Ureter (tissue), 1 donor: ENCODE data around the gene MAD2L2. TPM values are rescaled to one million over a fixed set of nuclear protein-coding genes. Genes with fewer than 3 reads are reported as not detected.

Source experiments
- DNase-seq: peaks from one replicate; pipeline ENCODE4 v3.0.0-alpha.2; 2020; ENCODE audit warnings: low spot score
- total RNA-seq: library from RNA; stranded (reverse); gene quantifications from one replicate; pipeline ENCODE4 v1.2.4, GENCODE V29; 2023
- donor health status: DM: yes; HTN: yes; CAD: no.

Gene MAD2L2
- total RNA-seq, result 16.6 TPM

DNA sequence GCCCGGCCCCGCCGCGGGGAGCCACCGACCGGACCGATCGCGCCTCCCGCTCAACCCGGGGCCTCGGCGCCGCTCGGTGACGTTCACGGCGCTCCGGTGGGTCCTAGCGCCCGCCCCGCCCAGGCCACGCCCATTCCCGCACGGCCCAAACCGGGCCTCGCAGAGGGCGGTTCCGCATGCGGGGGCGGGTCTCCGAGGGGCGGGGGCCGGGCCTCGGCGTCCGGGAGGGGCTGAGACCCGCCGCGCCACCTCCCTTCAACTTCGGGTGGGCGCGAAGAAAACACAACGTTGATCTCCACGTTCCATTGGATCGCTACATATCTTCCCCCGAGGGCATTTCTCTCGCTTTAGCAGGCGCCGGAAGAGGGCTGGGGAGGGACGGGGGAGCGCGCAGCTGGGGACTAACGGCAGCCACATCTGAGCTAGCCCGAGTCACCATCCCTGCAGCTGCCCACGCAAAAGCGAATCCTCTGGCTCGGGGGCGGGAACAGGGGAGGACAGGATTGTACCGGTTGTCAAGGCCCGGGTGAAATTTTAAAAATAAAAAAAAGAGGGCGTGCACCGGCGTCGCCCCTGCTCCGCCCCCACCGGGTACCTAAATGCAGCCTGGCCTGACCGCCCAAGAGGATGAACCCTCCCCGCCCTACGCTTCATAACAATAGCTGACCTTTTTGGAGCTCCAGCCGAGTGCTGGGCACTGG, at the start of gene MAD2L2:
TSS of gene MAD2L2 (minus strand) at position 78 of the 701 bp plus-strand sequence. CDS start 547 bp downstream, outside the sequence.
- DNase-seq, result peak; percentile 86

DNA sequence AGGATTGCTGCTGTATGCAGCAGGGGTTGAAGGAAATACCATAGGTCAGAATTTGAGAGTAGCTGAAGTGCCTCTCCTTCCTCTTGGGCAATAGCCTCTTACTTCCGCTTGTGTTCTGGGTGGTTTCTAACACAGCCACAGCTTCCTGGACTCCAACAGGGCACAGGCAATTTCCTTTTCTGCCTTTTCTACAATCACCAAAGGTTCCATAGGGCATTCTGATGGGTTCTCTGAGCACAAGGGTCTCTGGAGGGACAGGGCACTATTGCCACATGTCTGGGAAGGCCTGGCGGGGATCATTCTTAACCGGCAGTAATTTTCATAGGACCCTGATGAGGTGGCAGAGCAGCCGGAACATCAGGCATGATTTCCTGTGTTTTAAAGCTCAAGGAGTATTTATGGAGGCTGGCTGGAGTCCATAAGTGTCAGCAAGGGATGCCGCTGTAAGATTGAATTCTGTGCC, 49.5 kb upstream of the MAD2L2 start:
- DNase-seq, result no peak

DNA sequence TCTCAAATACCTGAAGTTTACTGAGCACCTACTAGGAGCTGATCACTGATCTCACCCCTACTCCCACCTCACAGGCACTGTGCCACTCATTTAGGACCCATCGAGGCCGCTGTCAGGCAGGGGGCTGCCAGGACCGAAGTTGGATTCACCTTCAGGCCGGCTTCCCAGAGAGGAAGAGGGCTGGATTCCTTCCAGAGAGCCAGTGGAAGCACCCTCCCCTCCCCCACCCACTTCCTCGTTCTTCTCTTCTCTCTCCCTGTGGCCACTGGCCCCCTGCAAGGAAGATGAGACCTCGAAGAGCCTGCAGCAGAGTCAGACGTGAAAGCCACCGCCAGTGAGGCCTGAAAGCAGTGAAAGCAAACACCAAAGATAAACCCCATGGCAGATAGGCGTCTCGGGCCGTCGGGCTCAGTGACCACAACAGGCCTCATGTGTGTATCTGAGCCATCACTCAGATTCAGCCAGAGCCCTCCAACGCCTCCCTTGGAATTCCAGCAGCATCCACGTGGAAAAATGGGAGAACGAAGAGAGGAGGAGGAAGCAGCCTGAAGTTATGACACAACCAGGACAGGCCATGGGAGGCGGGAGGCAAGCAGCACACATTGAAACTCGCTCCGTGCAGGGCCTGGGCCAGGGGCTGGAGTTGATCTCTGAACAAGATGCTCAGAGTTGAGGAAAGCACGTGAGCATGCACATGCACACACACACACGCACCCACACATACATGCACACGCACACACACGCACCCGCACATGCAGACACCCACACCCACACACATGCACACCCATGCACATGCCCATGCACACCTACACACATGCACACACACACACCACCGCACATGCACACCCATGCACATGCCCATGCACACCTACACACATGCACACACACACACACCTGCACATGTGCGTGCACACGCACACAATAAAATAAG, 48.8 kb upstream of the MAD2L2 start:
- no peak for DNase-seq

DNA sequence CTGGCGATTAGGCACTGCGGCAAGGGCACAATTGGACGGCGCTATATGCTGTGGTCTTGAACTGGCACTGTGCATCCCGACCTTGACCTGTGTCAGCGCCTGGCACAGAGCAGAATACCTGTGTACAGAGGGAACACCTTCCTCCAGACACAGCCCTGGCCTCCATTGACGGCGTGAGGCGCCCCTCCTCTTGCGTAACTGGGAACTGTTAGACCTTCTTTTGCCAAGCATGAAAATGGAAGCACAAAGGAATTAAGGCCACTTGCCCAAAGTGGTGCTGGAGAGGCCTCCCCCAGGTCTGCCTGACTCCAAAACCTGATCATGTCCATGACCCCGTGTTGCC, 48.2 kb upstream of the MAD2L2 start:
- no peak for DNase-seq

DNA sequence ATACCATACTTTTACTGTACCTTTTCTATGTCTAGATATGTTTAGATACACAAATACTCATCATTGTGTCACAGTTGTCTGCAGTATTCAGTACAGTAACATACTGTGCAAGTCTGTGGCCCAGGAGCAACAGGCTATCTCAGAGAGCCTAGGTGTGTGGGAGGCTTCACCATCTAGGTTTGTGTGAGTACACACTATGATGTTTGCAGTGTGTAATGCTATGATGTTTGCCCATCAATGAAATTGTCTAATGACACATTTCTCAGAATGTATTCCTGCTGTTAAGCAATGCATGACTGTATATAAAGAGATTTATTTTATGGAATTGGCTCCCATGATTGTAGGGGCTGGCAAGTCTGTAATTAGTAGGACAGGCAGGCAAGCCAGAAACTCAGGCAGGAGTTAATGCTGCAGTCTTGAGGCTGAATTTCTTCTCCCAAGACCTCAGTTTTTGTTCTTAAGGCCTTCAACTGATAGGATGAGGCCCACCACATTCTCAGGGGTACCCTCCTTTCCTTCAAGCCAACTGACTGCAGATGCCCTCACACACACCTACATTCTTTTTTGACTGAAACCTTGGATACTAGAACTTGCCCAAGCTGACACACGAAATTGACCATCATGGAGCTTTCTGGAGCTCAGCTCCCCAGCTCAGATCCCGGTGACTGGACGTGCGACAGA, 47.3 kb upstream of the MAD2L2 start:
- DNase-seq, result no peak

DNA sequence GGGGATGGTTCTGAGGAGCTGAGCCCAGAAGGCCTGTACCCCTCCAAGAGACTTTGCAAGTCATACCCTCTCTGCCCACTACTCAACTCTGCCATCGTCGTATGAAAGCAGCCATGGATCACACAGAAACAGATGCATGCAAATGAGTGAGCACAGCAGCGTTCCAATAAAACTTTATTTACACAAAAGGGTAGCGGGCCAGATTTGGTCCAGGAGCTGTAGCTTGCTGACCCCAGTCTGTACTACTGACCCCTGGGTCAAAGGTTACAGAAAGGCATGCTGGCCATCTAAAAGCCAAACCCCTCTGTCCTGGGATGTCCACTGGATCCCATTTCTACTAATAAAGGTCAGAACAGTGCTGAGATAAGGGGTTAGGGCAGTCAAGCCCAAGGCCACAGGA, 46.2 kb upstream of the MAD2L2 start:
- DNase-seq, result no peak

DNA sequence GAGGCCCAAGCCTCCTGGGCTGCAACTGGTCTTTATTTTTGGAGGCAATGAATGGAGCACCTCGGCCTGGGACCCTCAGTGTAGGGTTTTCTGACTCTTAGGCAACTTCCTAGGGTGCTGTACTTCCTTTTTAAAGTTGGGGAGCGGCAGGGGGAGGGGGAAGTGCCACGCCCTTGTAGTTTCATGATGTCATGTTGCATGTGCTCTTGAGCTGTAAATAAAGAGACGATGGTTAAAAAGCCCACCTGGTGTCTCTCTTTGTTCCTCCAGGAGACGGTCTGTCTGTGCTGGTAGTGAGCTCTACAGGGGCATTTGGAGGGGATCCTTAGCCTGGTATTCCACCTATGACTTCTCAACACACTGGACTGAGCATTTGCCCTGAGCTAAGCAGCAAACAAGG, 44.7 kb upstream of the MAD2L2 start:
- no peak for DNase-seq

DNA sequence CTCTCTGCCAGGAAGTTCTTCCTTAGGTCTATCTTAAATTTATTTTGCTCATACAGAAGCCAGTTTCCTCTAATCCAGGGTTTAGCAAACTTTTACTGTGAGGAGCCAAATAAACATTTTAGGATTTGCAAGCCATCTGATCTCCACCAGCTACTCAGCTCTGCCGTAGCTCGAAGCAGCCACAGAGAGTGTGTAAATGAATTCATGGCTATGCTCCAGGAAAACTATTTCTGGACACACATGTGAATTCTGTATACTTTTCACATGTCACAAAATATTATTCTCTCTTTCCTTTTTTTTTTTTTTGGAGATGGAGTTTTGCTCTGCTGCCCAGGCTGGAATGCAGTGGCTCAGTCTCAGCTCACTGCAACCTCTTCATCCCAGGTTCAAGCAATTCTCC, 41.6 kb upstream of the MAD2L2 start:
- no peak for DNase-seq

DNA sequence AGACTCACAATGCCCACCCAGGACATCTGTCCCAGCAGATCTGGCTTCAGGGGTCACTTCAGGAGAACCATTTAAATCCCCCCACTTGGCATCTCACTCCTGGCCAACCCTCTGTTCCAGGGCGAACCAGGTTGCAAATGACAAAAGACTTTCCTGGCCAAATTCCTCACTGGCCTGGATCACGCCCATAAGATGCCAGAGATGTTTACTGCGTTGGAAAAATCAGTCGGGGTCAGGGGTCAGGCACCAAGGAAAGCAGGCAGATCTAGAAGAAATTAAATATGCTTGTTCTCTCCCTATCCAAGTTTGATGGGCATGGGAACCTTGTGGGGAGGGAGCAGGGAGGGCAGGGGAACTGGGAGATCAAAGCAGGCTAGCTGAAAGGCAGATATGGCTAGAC, 40.4 kb upstream of the MAD2L2 start:
- DNase-seq, result no peak

DNA sequence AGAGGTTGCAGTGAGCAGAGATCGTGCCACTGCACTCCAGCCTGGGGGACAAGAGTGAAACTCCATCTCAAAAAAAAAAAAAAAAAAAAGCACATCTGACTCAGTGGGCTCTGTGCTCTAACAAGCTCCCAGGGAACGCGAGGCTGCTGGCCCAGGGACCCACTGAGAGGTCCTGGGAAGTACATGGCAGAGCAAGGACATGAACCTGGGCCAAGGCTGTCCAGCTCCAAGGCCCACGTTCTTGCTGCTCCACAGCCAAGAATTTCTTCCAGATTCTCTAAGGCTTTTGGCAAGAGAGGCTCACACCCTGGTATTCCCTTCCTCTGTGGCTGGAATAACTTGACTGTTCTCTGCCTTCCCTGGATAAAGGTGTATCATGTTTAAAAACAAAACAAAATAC, 39.6 kb upstream of the MAD2L2 start:
- DNase-seq, result no peak

DNA sequence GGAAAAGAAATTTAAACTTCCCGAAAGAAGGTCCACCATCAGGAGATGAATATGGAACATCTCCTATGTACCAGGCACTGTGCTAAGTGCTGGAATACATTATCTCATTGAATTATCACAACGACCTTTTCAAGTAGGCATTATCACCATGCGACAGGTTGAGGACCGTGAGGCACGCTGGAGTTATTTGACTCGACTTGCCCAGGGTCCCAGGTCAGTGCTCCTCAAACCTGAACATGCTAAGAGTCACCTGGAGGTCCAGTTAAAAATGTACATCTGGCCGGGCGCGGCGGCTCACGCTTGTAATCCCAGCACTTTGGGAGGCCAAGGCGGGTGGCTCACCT, 39.1 kb upstream of the MAD2L2 start:
- no peak for DNase-seq

DNA sequence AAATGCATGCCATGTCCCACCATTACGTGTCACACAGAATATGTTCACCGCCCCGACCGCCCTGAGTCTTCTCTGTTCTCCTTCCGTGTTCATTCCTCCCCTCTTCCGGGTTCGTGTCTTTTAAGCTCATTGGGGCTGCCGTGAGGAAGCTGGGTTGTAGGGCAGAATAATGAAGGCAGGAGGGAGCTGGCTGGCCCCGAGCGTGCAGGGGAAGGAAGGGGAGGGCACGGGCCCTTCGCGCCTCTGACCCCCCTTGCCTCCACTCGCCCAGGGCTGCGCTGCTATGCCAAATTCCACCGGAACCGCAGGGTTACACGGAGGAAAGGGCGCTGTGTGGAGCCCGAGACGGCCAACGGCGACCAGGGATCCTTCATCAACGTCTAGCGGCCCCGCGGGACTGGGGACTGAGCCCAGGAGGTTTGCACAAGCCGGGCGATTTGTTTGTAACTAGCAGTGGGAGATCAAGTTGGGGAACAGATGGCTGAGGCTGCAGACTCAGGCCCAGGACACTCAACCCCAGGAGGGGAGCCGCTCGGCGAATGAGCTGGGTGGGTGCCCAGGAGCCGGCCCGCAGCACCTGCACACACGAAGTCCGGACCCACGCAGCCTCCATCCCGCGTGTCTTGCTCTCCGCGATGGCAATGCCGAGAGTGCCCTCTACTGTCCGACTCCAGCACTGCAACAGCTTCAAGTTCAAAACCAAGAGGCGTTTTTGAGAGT, 38.5 kb upstream of the MAD2L2 start:
- DNase-seq, result peak; percentile 89

DNA sequence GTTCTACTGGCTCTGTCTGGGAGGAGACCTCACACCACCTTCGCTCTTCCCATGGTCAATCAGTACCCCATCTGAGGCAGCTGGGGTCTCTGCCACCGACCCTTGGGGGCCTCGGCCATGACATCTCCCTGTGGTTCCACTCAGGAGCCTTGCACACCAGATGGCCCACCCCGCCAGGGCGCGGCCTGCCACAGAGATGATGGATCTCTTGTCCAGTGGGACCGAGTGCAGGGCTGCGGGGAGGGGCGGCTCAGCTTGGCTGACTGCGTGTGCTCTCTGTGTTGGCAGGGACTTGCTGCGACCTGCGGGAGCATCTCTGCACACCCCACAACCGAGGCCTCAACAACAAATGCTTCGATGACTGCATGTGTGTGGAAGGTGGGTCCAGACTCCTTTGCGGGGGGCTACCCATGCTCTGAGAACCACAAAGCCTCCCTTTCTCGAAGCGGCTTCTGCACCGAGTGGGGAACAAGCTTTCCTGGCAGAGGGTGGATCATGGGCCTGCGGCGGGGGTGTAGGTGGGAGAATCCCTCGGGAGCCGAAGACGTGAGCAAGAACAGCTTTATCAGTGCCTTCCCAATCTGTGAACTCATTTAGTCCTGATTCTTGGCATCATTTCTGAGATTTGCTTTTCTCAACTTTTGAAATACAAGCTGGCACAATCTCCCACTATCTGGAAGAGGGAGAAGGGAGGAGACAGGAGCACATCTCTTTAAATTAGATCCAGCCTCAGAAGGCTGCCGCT, 34.1 kb upstream of the MAD2L2 start:
- DNase-seq, result no peak

DNA sequence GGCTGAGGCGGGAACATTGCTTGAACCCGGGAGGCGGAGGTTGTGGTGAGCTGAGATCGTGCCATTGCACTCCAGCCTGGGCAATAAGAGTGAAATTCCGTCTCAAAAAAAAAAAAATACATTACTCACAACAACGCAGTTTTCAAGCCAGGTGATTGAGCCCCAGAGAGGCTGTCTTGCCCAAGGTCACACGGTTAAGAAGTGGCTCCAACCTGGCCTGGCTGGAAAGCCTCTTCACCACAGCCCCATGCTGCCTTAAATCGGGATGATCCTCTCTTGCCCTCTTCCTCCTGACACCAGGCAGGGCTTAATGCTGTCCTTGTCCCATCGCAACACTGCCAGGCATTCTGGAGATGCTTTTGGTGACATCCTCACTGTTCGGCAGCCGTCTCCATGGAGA, 32.1 kb upstream of the MAD2L2 start:
- DNase-seq, result no peak

DNA sequence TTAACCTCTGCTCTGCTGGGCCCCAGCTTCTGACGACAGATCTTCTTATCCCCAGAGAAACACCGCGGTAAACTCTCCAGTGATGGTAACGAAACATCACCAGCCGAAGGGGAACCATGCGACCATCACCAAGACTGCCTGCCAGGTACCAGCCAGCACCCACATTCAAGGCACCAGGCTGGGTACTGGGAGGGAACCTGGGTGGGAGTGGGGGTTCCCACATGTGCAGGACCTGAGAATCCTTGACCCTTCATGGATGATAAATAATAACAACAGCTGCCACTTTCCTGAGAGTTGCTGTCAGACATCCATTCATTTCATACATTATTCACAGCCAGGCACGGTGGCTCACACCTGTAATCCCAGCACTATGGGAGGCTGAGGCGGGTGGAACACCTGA, 31.3 kb upstream of the MAD2L2 start:
- DNase-seq, result no peak

DNA sequence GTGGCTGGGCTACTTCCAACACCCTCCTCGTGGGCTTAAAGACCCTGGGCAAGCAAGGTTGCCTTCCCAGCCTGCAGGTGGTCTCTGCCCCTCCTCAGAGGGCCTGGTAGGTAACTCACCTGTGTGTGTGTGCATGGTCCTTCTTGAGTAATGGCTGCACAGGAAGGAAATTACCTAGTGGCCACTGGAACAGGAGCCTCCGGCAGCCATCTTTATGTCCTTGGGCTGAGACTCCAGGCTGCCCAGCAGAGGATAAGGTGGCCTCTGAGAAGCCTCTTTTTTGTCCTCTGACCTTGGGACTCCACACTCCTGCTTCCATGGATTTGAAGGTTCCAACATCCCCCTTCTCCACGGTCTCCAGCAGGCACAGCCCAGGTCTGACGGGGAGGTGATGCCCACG, 30.5 kb upstream of the MAD2L2 start:
- DNase-seq, result no peak

DNA sequence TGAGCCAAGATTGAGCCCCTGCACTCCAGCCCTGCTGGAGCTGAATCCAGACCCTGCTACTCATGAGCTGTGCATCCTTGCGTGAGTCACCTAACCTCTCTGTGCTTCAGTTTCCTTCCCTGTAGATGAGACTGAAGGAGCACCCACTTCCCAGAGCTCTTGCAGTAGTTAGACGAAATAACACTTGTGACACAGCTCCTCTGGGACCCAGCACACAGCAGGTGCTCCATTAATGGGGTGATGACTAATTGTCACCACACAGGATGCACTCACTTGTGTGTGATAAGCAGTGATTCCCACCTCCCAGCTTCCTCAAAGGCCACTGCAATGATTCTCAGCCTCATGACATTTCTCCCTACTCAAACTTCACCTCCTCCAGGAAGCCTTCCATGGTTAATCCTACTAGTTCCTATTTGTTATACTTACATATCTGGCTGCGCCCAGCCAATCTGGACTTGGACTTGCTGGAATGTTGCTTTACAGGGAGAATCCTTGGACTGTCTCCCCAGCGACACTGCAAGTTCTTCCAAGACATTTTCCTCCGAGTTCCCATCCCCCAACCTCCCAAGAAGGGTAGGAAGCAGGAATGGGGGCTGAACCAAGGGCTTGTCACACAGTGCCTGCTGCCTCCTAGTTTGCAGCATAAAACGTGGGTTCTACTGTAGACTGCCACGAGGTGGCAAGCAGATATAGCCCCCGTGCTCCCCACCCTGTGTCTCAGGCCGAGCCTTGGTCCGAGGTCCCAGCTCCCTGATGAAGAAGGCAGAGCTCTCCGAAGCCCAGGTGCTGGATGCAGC, 27.8 kb upstream of the MAD2L2 start:
- no peak for DNase-seq

DNA sequence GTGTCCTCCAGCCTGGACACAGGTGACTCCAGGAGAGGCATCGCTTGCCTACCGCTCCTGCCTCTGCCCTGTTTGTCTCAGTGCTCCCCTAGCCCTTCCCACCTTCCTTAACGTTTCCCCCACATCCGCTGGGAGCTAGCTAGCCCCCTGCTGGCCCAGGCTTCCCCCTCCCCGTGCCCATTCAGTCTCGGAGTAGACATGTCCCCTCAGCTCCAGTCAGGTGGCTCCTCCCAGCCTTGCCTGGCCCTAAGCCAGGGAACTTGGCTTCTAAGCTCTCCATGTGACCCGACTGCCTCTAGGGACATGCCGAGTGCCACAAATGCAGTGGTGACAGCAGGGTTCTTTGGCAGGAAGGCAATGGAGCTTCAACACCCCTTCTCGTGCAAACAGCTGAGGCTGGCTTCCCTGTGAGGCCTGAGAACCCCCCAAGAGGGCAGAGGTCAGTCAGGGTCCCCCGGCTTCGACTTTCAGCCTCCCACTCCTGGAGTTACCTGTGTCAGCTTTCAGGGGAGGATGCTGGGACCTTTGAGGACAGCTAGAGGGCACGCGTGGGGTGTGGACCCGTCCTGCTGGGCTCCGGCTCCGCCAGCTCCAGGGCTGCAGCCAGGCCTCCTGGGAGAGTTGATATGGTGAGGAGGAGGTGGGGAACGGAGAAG, 26.8 kb upstream of the MAD2L2 start:
- peak; percentile 71 for DNase-seq

DNA sequence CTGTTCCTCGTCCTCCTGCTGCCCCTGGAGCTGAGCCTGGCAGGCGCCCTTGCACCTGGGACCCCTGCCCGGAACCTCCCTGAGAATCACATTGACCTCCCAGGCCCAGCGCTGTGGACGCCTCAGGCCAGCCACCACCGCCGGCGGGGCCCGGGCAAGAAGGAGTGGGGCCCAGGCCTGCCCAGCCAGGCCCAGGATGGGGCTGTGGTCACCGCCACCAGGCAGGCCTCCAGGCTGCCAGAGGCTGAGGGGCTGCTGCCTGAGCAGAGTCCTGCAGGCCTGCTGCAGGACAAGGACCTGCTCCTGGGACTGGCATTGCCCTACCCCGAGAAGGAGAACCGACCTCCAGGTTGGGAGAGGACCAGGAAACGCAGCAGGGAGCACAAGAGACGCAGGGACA, 25.3 kb upstream of the MAD2L2 start:
- DNase-seq, result no peak

DNA sequence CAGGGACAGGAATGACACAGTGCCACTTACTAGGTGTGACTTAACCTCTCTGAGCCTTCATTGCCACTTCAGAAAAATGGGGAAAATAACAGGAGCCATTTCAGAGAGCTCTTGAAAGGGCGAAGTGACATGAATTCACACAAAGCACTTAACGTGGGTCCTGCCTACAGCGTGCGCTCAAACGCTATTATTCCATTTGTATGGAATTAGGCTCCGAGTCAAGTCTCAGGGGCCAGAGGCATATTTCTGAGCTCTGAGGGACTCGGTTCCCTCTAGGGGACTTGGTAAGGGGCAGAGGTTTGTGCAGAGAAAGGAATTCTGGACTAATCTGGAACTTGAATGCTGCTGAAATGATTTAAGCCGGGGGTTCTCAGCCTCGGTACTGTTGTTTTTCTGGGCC, 24.6 kb upstream of the MAD2L2 start:
- DNase-seq, result no peak
